ENCODE results near the gene SLAMF9. TPM values are rescaled to one million over a fixed set of nuclear protein-coding genes. Genes with fewer than 3 reads are reported as not detected.
A peak's percentile ranks its signal among the peaks of the same experiment; 100 is the strongest.

Gene SLAMF9
- total and polyA plus RNA-seq, 2 of the 8 experiments (the other 6 are each of a cell fraction or from before 2014, with no cell fraction given) = not detected

DNA sequence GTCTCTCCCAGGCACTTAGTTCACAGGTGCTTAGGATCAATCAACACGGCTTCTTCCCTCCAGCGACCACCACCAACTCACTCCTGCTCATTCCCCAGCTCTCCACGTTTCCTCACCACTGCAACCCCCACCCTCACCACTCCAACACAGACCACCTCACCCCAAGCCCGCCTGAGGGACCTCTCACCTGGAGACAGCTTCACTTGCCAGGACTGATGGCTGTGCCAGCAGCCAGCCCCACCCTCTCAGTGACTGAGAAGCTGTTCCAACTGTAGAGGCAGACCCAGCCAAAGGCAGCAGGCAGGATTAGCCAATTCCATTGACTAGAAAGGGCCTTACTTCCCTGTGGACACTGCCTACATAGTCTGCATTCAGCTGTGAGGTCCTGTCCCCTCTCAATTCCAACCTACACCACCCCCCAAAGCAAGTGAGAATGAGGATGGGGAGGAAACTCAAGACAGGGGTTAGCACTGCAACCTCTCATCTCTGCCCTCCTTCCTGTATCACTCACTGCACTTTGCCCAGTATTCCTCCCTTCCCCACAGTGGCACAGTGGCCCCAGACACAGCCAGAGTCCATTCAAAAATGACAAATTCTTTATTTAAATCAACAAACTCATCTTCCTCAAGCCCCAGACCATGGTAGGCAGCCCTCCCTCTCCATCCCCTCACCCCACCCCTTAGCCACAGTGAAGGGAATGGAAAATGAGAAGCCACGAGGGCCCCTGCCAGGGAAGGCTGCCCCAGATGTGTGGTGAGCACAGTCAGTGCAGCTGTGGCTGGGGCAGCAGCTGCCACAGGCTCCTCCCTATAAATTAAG lies 36.3 kb downstream of the SLAMF9 start:
- Histone ChIP-seq H2BK120ac (replicated peaks; ENCODE audit: low read depth, low read length) (no peak overlapping the region), H2BK15ac (ENCODE audit: low read length) (no peak overlapping the region), H3K23me2 (ENCODE audit: low read depth, low read length) (no peaks in the 10 kb centered on the region), H2AFZ (ENCODE audit: low read length) (no peak overlapping the region), H3K56ac (replicated peaks; ENCODE audit: insufficient read length, low read depth, low read length) (no peak overlapping the region), H3K4me3 (ENCODE audit: extremely low read depth in 1 of 4, insufficient read depth in 2 of 4, low read depth in 3 of 4, low read length in 4 of 4) (no peak overlapping the region), H3K4ac (replicated peaks; ENCODE audit: insufficient read length, low read depth, low read length) (no peak overlapping the region), H3K9ac (replicated peaks in 1 of 4; ENCODE audit: extremely low read depth in 1 of 4, low read depth in 3 of 4, low read length in 3 of 4) (no peak overlapping the region; a peak in 1 of 7 replicates), H3K27me3 (replicated peaks in 1 of 4; ENCODE audit: control insufficient read depth in 3 of 4, extremely low read depth in 1 of 4, insufficient read depth in 3 of 4, low read length in 3 of 4) (no peaks in the 10 kb centered on the region), H3K27ac (ENCODE audit: low read depth, low read length) (no peak overlapping the region), H2BK12ac (ENCODE audit: low read depth, low read length) (no peak overlapping the region), H2BK20ac (ENCODE audit: low read length) (0 out of 2 replicates have a peak overlapping the region, but pooled peaks have one; percentile 15), H4K91ac (replicated peaks; ENCODE audit: insufficient read length, low read length) (no peak overlapping the region), H3K9me3 (ENCODE audit: insufficient read depth in 2 of 2, low read depth in 1 of 2, low read length in 1 of 2) (no peaks in the 10 kb centered on the region), H3K79me1 (ENCODE audit: low read depth, low read length) (no peaks in the 10 kb centered on the region; the same call in 1 of the 2 replicates), H2AK5ac (ENCODE audit: low read depth, low read length) (no peak overlapping the region), H3K18ac (ENCODE audit: extremely low read depth, low read length) (no peak overlapping the region), H4K8ac (ENCODE audit: extremely low read depth, insufficient read depth, low read length) (no peak overlapping the region), H4K20me1 (replicated peaks in 1 of 2; ENCODE audit: control insufficient read depth in 1 of 2, insufficient read depth in 2 of 2, low read length in 2 of 2) (peaks cover 0 to 1% of the 10 kb centered on the region in 2 experiments), H3K23ac (ENCODE audit: insufficient read length) (no peak overlapping the region), H3K4me2 (ENCODE audit: insufficient read depth in 1 of 2, low read depth in 2 of 2, low read length in 2 of 2) (no peak overlapping the region), H3K79me2 (ENCODE audit: control insufficient read depth in 1 of 2, insufficient read depth in 2 of 2, low read length in 2 of 2) (peaks cover 0 to 9% of the 10 kb centered on the region in 2 experiments; a peak in 2 of 4 replicates), H3K14ac (ENCODE audit: insufficient read length) (no peak overlapping the region), H3K4me1 (replicated peaks in 1 of 4; ENCODE audit: control insufficient read depth in 3 of 4, insufficient read depth in 4 of 4, low read length in 3 of 4) (peaks cover 9 to 25% (median 15%) of the 10 kb centered on the region in 4 experiments), H3K36me3 (ENCODE audit: control insufficient read depth in 2 of 4, insufficient read depth in 4 of 4, low read length in 3 of 4) (peaks cover 0 to 16% (median 2%) of the 10 kb centered on the region in 4 experiments; a peak in 4 of 8 replicates), H2BK5ac (ENCODE audit: low read depth, low read length) (no peak overlapping the region; the same call in 1 of the 2 replicates), H4K5ac (ENCODE audit: insufficient read length, low read depth, low read length) (no peak overlapping the region)
- POLR2A ChIA-PET (ENCODE audit: partially characterized antibody) = interaction anchor here (1.4 kb wide), 1 partner anchor 17 kb away, joined by 4 read pairs; the partner anchor contains the start of gene CFAP45
- CTCF ChIA-PET (ENCODE audit: partially characterized antibody) = interaction anchor here (1.2 to 7.5 kb wide), 6 partner anchors 12 to 90 kb away, joined by 3 to 43 read pairs (median 8); no protein-coding TSS in a partner anchor
- DNase-seq (ENCODE audit: low read depth in 1 of 2, low spot score in 2 of 2) = no peak
- WGBS, 2 experiments (ENCODE audit: extremely low coverage in 1 of 2, insufficient coverage in 1 of 2, insufficient read length in 1 of 2, insufficient replicate concordance in 2 of 2, low coverage in 1 of 2, low lambda C conversion rate in 2 of 2, missing lambda C conversion rate in 1 of 2) = 81% methylated on average over 5 of the region's 5 CpGs; no CpG with 5 or more reads in 1 of the 2 experiments
- no peak for FAIRE-seq
- TF ChIP-seq RNF2 (IDR thresholded peaks at IDR 0.05; ENCODE audit: borderline replicate concordance, low read depth, low read length, missing control alignments, poor library complexity, severe bottlenecking) (no peak), NRF1 (IDR thresholded peaks at IDR 0.05; ENCODE audit: low read depth, low read length) (no peak), SAP30 (IDR thresholded peaks at IDR 0.05; ENCODE audit: insufficient read depth, insufficient replicate concordance, low read length) (no peak), YY1 (IDR thresholded peaks at IDR 0.05; ENCODE audit: low read depth, low read length) (no peak), HDAC2 (IDR thresholded peaks at IDR 0.05; ENCODE audit: borderline replicate concordance in 1 of 2, low read depth in 2 of 2, low read length in 2 of 2) (no peak), SIRT6 (IDR thresholded peaks at IDR 0.05; ENCODE audit: low read length) (no peak), SP1 (IDR thresholded peaks at IDR 0.05; ENCODE audit: low read depth, low read length) (no peak), BACH1 (IDR thresholded peaks at IDR 0.05; ENCODE audit: low read length) (no peak), RAD21 (IDR thresholded peaks at IDR 0.05 in 1 of 2, conservative IDR thresholded peaks at IDR 0.05 in 1 of 2; ENCODE audit: low read depth in 2 of 2, low read length in 2 of 2) (no peak), ASH2L (IDR thresholded peaks at IDR 0.05; ENCODE audit: low read length) (no peak), CHD2 (IDR thresholded peaks at IDR 0.05; ENCODE audit: low read length) (no peak)

All from H1 (cell line).